GM23338 (cell line): Measurements from ENCODE around the gene TMC1. TPM values are rescaled to one million over a fixed set of nuclear protein-coding genes. Genes with fewer than 3 reads are reported as not detected.

Experiments
- ATAC-seq: fragments of 200-7000 bp; cut with Tn5 transposase; 3 replicates; pipeline ENCODE4 v1.9.1; 2020
- DNase-seq: peaks from one replicate; pipeline ENCODE4 v3.0.0-alpha.2; 2015; ENCODE audit warnings: low spot score
- H2AFZ ChIP-seq: fragments of 200-600 bp; sonication (generic); 2 replicates; pipeline ENCODE4 v1.8.0; 2016; ENCODE audit warnings: antibody characterized with exemption, mild to moderate bottlenecking, moderate library complexity
- H3F3A ChIP-seq: fragments of 200-600 bp; sonication (generic); replicated peaks from 2 replicates; pipeline ENCODE4 v1.8.0; 2017; ENCODE audit warnings: antibody characterized with exemption, mixed run types, low read depth
- H3K27ac ChIP-seq: fragments of 200-600 bp; sonication (generic); 2 replicates; pipeline ENCODE4 v1.6.1; 2016; ENCODE audit warnings: low read depth
- H3K27me3 ChIP-seq: fragments of 200-600 bp; sonication (generic); 2 replicates; pipeline ENCODE4 v1.8.0; 2016; ENCODE audit warnings: mild to moderate bottlenecking, mixed run types, moderate library complexity; ENCODE audit not compliant: insufficient read depth
- H3K36me3 ChIP-seq: fragments of 200-600 bp; sonication (generic); 2 replicates; pipeline ENCODE4 v1.8.0; 2016; ENCODE audit warnings: mild to moderate bottlenecking; ENCODE audit not compliant: insufficient read depth
- H3K4me1 ChIP-seq: fragments of 200-600 bp; sonication (generic); 2 replicates; pipeline ENCODE4 v1.8.0; 2016; ENCODE audit warnings: mild to moderate bottlenecking, moderate library complexity; ENCODE audit not compliant: insufficient read depth
- H3K4me2 ChIP-seq: fragments of 200-600 bp; sonication (generic); 2 replicates; pipeline ENCODE4 v1.7.1; 2017; ENCODE audit warnings: mixed run types
- H3K4me3 ChIP-seq: fragments of 200-600 bp; sonication (generic); 2 replicates; pipeline ENCODE4 v1.6.1; 2016; ENCODE audit warnings: mixed run types
- H3K79me2 ChIP-seq: fragments of 200-600 bp; sonication (generic); replicated peaks from 2 replicates; pipeline ENCODE4 v1.8.0; 2017; ENCODE audit warnings: mild to moderate bottlenecking; ENCODE audit not compliant: insufficient read depth
- H3K9me2 ChIP-seq: fragments of 200-600 bp; sonication (generic); 2 replicates; pipeline ENCODE4 v1.8.0; 2017; ENCODE audit not compliant: insufficient read depth
- H4K20me1 ChIP-seq: fragments of 200-600 bp; sonication (generic); replicated peaks from 2 replicates; pipeline ENCODE4 v1.8.0; 2017; ENCODE audit warnings: mild to moderate bottlenecking; ENCODE audit not compliant: insufficient read depth
- H3K27ac Mint-ChIP-seq: 2 replicates; pipeline ENCODE4 v1.8.0; 2020; ENCODE audit warnings: inconsistent platforms, mild to moderate bottlenecking, moderate library complexity, mixed read lengths
- H3K27me3 Mint-ChIP-seq: 3 replicates; pipeline ENCODE4 v1.8.0; 2022; ENCODE audit warnings: low read depth, mild to moderate bottlenecking, moderate library complexity, mixed read lengths, inconsistent platforms; ENCODE audit not compliant: insufficient read depth, poor library complexity
- H3K36me3 Mint-ChIP-seq: 3 replicates; pipeline ENCODE4 v1.8.0; 2021; ENCODE audit warnings: low read depth, mild to moderate bottlenecking, inconsistent platforms, moderate library complexity, mixed read lengths
- H3K4me1 Mint-ChIP-seq: 3 replicates; pipeline ENCODE4 v1.8.0; 2020; ENCODE audit warnings: mild to moderate bottlenecking, inconsistent platforms, mixed read lengths
- H3K4me3 Mint-ChIP-seq: 3 replicates; pipeline ENCODE4 v1.8.0; 2021; ENCODE audit warnings: moderate library complexity, mild to moderate bottlenecking, inconsistent platforms, mixed read lengths
- H3K9me3 Mint-ChIP-seq: 3 replicates; pipeline ENCODE4 v1.8.0; 2020; ENCODE audit warnings: moderate library complexity, mild to moderate bottlenecking, inconsistent platforms, mixed read lengths
- CTCF ChIP-seq, 2 experiments: fragments of 200-600 bp in 1 of 2; sonication (generic) in 1 of 2; conservative IDR thresholded peaks; 2 replicates each; pipeline versions ENCODE4 v1.5.1 to v1.6.1; 2016 to 2017; ENCODE audit warnings: antibody characterized with exemption in 2 of 2, low read depth in 2 of 2, mild to moderate bottlenecking in 2 of 2, moderate library complexity in 1 of 2
- ETS1 ChIP-seq: IDR thresholded peaks from 2 replicates; pipeline ENCODE4 v1.6.1; 2016; ENCODE audit warnings: antibody characterized with exemption
- EZH2 ChIP-seq: fragments of 200-600 bp; sonication (generic); IDR thresholded peaks from one replicate; pipeline ENCODE4 v1.8.0; 2017; ENCODE audit warnings: antibody characterized with exemption, mild to moderate bottlenecking, low read depth; ENCODE audit not compliant: unreplicated experiment
- EZH2phosphoT487 ChIP-seq: fragments of 200-600 bp; sonication (generic); IDR thresholded peaks from one replicate; pipeline ENCODE4 v1.8.1; 2018; ENCODE audit warnings: antibody characterized with exemption; ENCODE audit not compliant: unreplicated experiment
- NANOG ChIP-seq: IDR thresholded peaks from 2 replicates; pipeline ENCODE4 v1.6.1; 2016; ENCODE audit warnings: antibody characterized with exemption, borderline replicate concordance
- POLR2AphosphoS5 ChIP-seq: IDR thresholded peaks from 2 replicates; pipeline ENCODE4 v1.6.1; 2016; ENCODE audit warnings: antibody characterized with exemption, low read depth
- REST ChIP-seq: IDR thresholded peaks from one replicate; pipeline ENCODE4 v1.6.1; 2018; ENCODE audit warnings: antibody characterized with exemption; ENCODE audit not compliant: unreplicated experiment
- STAT1 ChIP-seq: IDR thresholded peaks from one replicate; pipeline ENCODE4 v1.6.1; 2016; ENCODE audit warnings: antibody characterized with exemption; ENCODE audit not compliant: unreplicated experiment
- ZNF331 ChIP-seq: fragments of 250-450 bp; sonication (Bioruptor Pico); IDR thresholded peaks from 2 replicates; pipeline ENCODE4 v1.5.0; 2020; ENCODE audit warnings: low read depth, mild to moderate bottlenecking, moderate library complexity
- polyA plus RNA-seq: library from polyadenylated mRNA; unstranded; fragments of >200 nt; fragmentation: Nextera tagmentation; extraction: Ambion mirVana; gene quantifications from 2 replicates; pipeline ENCODE4 v1.2.1, GENCODE V29; 2016
- total RNA-seq: library from RNA; depleted of rRNA; stranded (reverse); fragments of >200 nt; shearing (Covaris generic); gene quantifications from 2 replicates; pipeline ENCODE4 v1.2.3, GENCODE V29; 2014

TMC1 gene
- total and polyA plus RNA-seq, 2 experiments from 2014 or later = 0.61 to 1.2 TPM

- Mint-ChIP-seq H3K9me3 (no peaks in the 10 kb centered on the region; the same call in 2 of the 3 replicates), H3K27me3 (peaks cover 9% of the 10 kb centered on the region), H3K4me1 (peaks cover 9% of the 10 kb centered on the region), H3K4me3 (no peak overlapping the region), H3K36me3 (no peaks in the 10 kb centered on the region), H3K27ac (no peak overlapping the region)
- no peak overlapping the region for H3K4me2 ChIP-seq
- H3K4me1 ChIP-seq = no peaks in the 10 kb centered on the region
- H3F3A ChIP-seq = no peaks in the 10 kb centered on the region
- H3K4me3 ChIP-seq = no peak overlapping the region
- H3K27ac ChIP-seq = no peak overlapping the region
- no peaks in the 10 kb centered on the region for H4K20me1 ChIP-seq
- no peaks in the 10 kb centered on the region for H3K9me2 ChIP-seq
- H3K79me2 ChIP-seq = no peaks in the 10 kb centered on the region
- TF ChIP-seq EZH2phosphoT487 = no peak
- TF ChIP-seq ETS1 = no peak
- no peak for TF ChIP-seq NANOG
- TF ChIP-seq CTCF (conservative IDR thresholded peaks at IDR 0.05; ENCODE audit: low read depth in 2 of 2) = no peak
- TF ChIP-seq POLR2AphosphoS5 = no peak
- TF ChIP-seq ZNF331 = no peak
- no peak for TF ChIP-seq EZH2
- no peak for TF ChIP-seq STAT1
- ATAC-seq (no peak), DNase-seq (no peak)
- H3K36me3 ChIP-seq = no peaks in the 10 kb centered on the region
- H3K27me3 ChIP-seq = no peaks in the 10 kb centered on the region
- H2AFZ ChIP-seq = no peak overlapping the region
These were observed 352.0 kb downstream of the TMC1 start for GRCh38 chr9:72873456-72873855.

- TF ChIP-seq POLR2AphosphoS5 = no peak
- no peak for TF ChIP-seq REST
- no peak for TF ChIP-seq CTCF (conservative IDR thresholded peaks at IDR 0.05; ENCODE audit: low read depth in 2 of 2)
- TF ChIP-seq EZH2phosphoT487 = no peak
- no peak for TF ChIP-seq EZH2
- Histone ChIP-seq H3K4me1 (no peaks in the 10 kb centered on the region), H3K36me3 (no peaks in the 10 kb centered on the region), H4K20me1 (no peaks in the 10 kb centered on the region), H3K27ac (no peak overlapping the region), H3K9me2 (no peaks in the 10 kb centered on the region), H3K4me2 (no peak overlapping the region), H3F3A (no peaks in the 10 kb centered on the region), H3K79me2 (no peaks in the 10 kb centered on the region), H3K4me3 (no peak overlapping the region), H3K27me3 (no peaks in the 10 kb centered on the region), H2AFZ (peak overlapping the region; percentile 53; the same call in 1 of the 2 replicates)
- H3K36me3 Mint-ChIP-seq = no peaks in the 10 kb centered on the region
- no peak overlapping the region for H3K4me3 Mint-ChIP-seq
- peaks cover 9% of the 10 kb centered on the region for H3K4me1 Mint-ChIP-seq
- no peaks in the 10 kb centered on the region for H3K9me3 Mint-ChIP-seq
- H3K27ac Mint-ChIP-seq = no peak overlapping the region
- DNase-seq = no peak
- peaks cover 9% of the 10 kb centered on the region for H3K27me3 Mint-ChIP-seq
- no peak for ATAC-seq
These were observed 352.9 kb downstream of the TMC1 start for GRCh38 chr9:72874344-72874743.
